ENCODE results near the gene GJB3. TPM values are rescaled to one million over a fixed set of nuclear protein-coding genes. Genes with fewer than 3 reads are reported as not detected.
A peak's percentile ranks its signal among the peaks of the same experiment; 100 is the strongest.

The GJB3 gene
- total RNA-seq, 2 donors from 2014 or later: 7.5 to 20.7 TPM

- H3K36me3 ChIP-seq: no peaks in the 10 kb centered on the region
- DNase-seq: peak; percentile 40
- intact Hi-C loops (cut with DNase I): no loop called here
- no peak overlapping the region for H3K9ac ChIP-seq (ENCODE audit: low read depth in 2 of 2, low read length in 2 of 2)
- no peaks in the 10 kb centered on the region for H3K9me3 ChIP-seq
- H3K4me3 ChIP-seq: no peak overlapping the region
- H3K27me3 ChIP-seq: peaks cover 12% of the 10 kb centered on the region
- TF ChIP-seq CTCF (IDR thresholded peaks at IDR 0.05): no peak
- H3K27ac ChIP-seq: no peak overlapping the region
- H3K4me1 ChIP-seq: no peaks in the 10 kb centered on the region
Measured at GRCh38 chr1:34780528-34780927, 486 bp upstream of the GJB3 start.

- intact Hi-C loops (cut with DNase I): no loop called here
- Histone ChIP-seq H3K27me3 (peaks cover 12% of the 10 kb centered on the region), H3K4me3 (peak overlapping the region; percentile 31), H3K4me1 (no peaks in the 10 kb centered on the region), H3K9ac (ENCODE audit: low read depth in 2 of 2, low read length in 2 of 2) (peak overlapping the region in 1 of 2 donors; percentile 53), H3K9me3 (no peaks in the 10 kb centered on the region), H3K36me3 (no peaks in the 10 kb centered on the region), H3K27ac (peak overlapping the region; percentile 58)
- TF ChIP-seq CTCF (IDR thresholded peaks at IDR 0.05): no peak
- peak; percentile 83 for DNase-seq
Measured at GRCh38 chr1:34781844-34782391, 904 bp downstream of the GJB3 start.

GRCh38 chr1:34784751-34785221 lies 3.8 kb downstream of the GJB3 start:
- intact Hi-C loops (cut with DNase I): loop anchor here (5.0 kb wide), 1 partner anchor 83 kb away; no protein-coding TSS in a partner anchor
- Histone ChIP-seq H3K9ac (ENCODE audit: low read depth in 2 of 2, low read length in 2 of 2) (no peak overlapping the region), H3K27me3 (peaks cover 12% of the 10 kb centered on the region), H3K4me3 (no peak overlapping the region), H3K27ac (no peak overlapping the region), H3K4me1 (no peaks in the 10 kb centered on the region), H3K36me3 (no peaks in the 10 kb centered on the region), H3K9me3 (no peaks in the 10 kb centered on the region)
- no peak for TF ChIP-seq CTCF (IDR thresholded peaks at IDR 0.05)
- no peak for DNase-seq

GRCh38 chr1:34785231-34785874 lies 4.3 kb downstream of the GJB3 start:
- no peak overlapping the region for H3K4me3 ChIP-seq
- H3K4me1 ChIP-seq: no peaks in the 10 kb centered on the region
- no peak for DNase-seq
- intact Hi-C loops (cut with DNase I): loop anchor here (5.0 kb wide), 1 partner anchor 82 kb away; no protein-coding TSS in a partner anchor
- peaks cover 12% of the 10 kb centered on the region for H3K27me3 ChIP-seq
- H3K36me3 ChIP-seq: no peaks in the 10 kb centered on the region
- H3K27ac ChIP-seq: no peak overlapping the region
- no peak for TF ChIP-seq CTCF (IDR thresholded peaks at IDR 0.05)
- no peaks in the 10 kb centered on the region for H3K9me3 ChIP-seq
- no peak overlapping the region for H3K9ac ChIP-seq (ENCODE audit: low read depth in 2 of 2, low read length in 2 of 2)

- H3K27ac ChIP-seq: no peak overlapping the region
- H3K4me3 ChIP-seq: no peak overlapping the region
- H3K4me1 ChIP-seq: no peaks in the 10 kb centered on the region
- no peaks in the 10 kb centered on the region for H3K36me3 ChIP-seq
- no peak for DNase-seq
- no peak overlapping the region for H3K9ac ChIP-seq (ENCODE audit: low read depth in 2 of 2, low read length in 2 of 2)
- H3K9me3 ChIP-seq: no peaks in the 10 kb centered on the region
- peaks cover 12% of the 10 kb centered on the region for H3K27me3 ChIP-seq
- intact Hi-C loops (cut with DNase I): loop anchor here (2.0 to 5.0 kb wide), 2 partner anchors 67 to 81 kb away; no protein-coding TSS in a partner anchor
- TF ChIP-seq CTCF (IDR thresholded peaks at IDR 0.05): no peak
Measured at GRCh38 chr1:34785875-34786470, 5.0 kb downstream of the GJB3 start.
